ENCODE measurements around the gene MYH15. TPM values are rescaled to one million over a fixed set of nuclear protein-coding genes. Genes with fewer than 3 reads are reported as not detected.

The MYH15 gene
- polyA plus RNA-seq, 1 experiment: 0.68 TPM

GRCh38 chr3:108450444-108450843, 60.0 kb downstream of the MYH15 start:
- DNase-seq (ENCODE audit: low read depth, low spot score): no peak
- H3K27ac ChIP-seq (ENCODE audit: low read depth, low read length): no peak overlapping the region
- TF ChIP-seq CTCF (IDR thresholded peaks at IDR 0.05; ENCODE audit: low read depth, low read length): no peak
- peaks cover 5% of the 10 kb centered on the region; the same call in 1 of the 2 replicates for H3K9me3 ChIP-seq (ENCODE audit: control insufficient read depth, insufficient read depth, low read length)
- no peak overlapping the region for H3K4me3 ChIP-seq (ENCODE audit: low read depth, low read length)
- no peaks in the 10 kb centered on the region for H3K27me3 ChIP-seq (ENCODE audit: control insufficient read depth, insufficient read depth, low read length)
- ChIA-PET CTCF (no interaction called here), POLR2A (no interaction called here)

- ChIA-PET CTCF (no interaction called here), POLR2A (no interaction called here)
- no peak for TF ChIP-seq CTCF (IDR thresholded peaks at IDR 0.05; ENCODE audit: low read depth, low read length)
- H3K27me3 ChIP-seq (ENCODE audit: control insufficient read depth, insufficient read depth, low read length): no peaks in the 10 kb centered on the region
- DNase-seq (ENCODE audit: low read depth, low spot score): no peak
- no peak overlapping the region for H3K4me3 ChIP-seq (ENCODE audit: low read depth, low read length)
- peaks cover 5% of the 10 kb centered on the region; the same call in 1 of the 2 replicates for H3K9me3 ChIP-seq (ENCODE audit: control insufficient read depth, insufficient read depth, low read length)
- H3K27ac ChIP-seq (ENCODE audit: low read depth, low read length): no peak overlapping the region
Measured at GRCh38 chr3:108448593-108448992, 61.8 kb downstream of the MYH15 start.

- Histone ChIP-seq H3K9me3 (ENCODE audit: control insufficient read depth, insufficient read depth, low read length) (peaks cover 5% of the 10 kb centered on the region; the same call in 1 of the 2 replicates), H3K27ac (ENCODE audit: low read depth, low read length) (no peak overlapping the region), H3K4me3 (ENCODE audit: low read depth, low read length) (no peak overlapping the region), H3K27me3 (ENCODE audit: control insufficient read depth, insufficient read depth, low read length) (no peaks in the 10 kb centered on the region)
- no peak for DNase-seq (ENCODE audit: low read depth, low spot score)
- no peak for TF ChIP-seq CTCF (IDR thresholded peaks at IDR 0.05; ENCODE audit: low read depth, low read length)
- ChIA-PET POLR2A (no interaction called here), CTCF (interaction anchor here (0.8 to 2.1 kb wide), 2 partner anchors 30 to 375 kb away, joined by 3 to 8 read pairs; no protein-coding TSS in a partner anchor)
Measured at GRCh38 chr3:108447096-108447847, 63.1 kb downstream of the MYH15 start.

- Histone ChIP-seq H3K4me3 (ENCODE audit: low read depth, low read length) (no peak overlapping the region), H3K27me3 (ENCODE audit: control insufficient read depth, insufficient read depth, low read length) (no peaks in the 10 kb centered on the region), H3K27ac (ENCODE audit: low read depth, low read length) (no peak overlapping the region), H3K9me3 (ENCODE audit: control insufficient read depth, insufficient read depth, low read length) (peaks cover 5% of the 10 kb centered on the region; the same call in 1 of the 2 replicates)
- ChIA-PET CTCF (interaction anchor here (1.2 to 2.1 kb wide), 2 partner anchors 36 to 145 kb away, joined by 3 to 9 read pairs; no protein-coding TSS in a partner anchor), POLR2A (no interaction called here)
- no peak for TF ChIP-seq CTCF (IDR thresholded peaks at IDR 0.05; ENCODE audit: low read depth, low read length)
- no peak for DNase-seq (ENCODE audit: low read depth, low spot score)
Measured at GRCh38 chr3:108442281-108442680, 68.1 kb downstream of the MYH15 start.

GRCh38 chr3:108441518-108441917, 68.9 kb downstream of the MYH15 start:
- ChIA-PET POLR2A (no interaction called here), CTCF (interaction anchor here (0.9 to 2.1 kb wide), 3 partner anchors 37 to 144 kb away, joined by 3 to 9 read pairs (median 3); no protein-coding TSS in a partner anchor)
- TF ChIP-seq CTCF (IDR thresholded peaks at IDR 0.05; ENCODE audit: low read depth, low read length): no peak
- H3K4me3 ChIP-seq (ENCODE audit: low read depth, low read length): no peak overlapping the region
- no peak overlapping the region for H3K27ac ChIP-seq (ENCODE audit: low read depth, low read length)
- no peak for DNase-seq (ENCODE audit: low read depth, low spot score)
- H3K27me3 ChIP-seq (ENCODE audit: control insufficient read depth, insufficient read depth, low read length): no peaks in the 10 kb centered on the region
- H3K9me3 ChIP-seq (ENCODE audit: control insufficient read depth, insufficient read depth, low read length): peaks cover 5% of the 10 kb centered on the region; the same call in 1 of the 2 replicates
